SK-N-SH treated with all-trans-retinoic acid at 6 μM for 48 hours (cell line): ENCODE results near the gene MSRB3.

Experiments used
- ATAC-seq: fragments of 200-7000 bp; cut with Tn5 transposase; 3 replicates; pipeline ENCODE4 v1.9.1; 2020; ENCODE audit warnings: mild to moderate bottlenecking, moderate library complexity
- ARNTL ChIP-seq: fragments of 450-650 bp; formaldehyde crosslinking; IDR thresholded peaks from 2 replicates; pipeline ENCODE4 v1.5.0; 2020; ENCODE audit warnings: low read depth, mild to moderate bottlenecking, moderate library complexity, borderline replicate concordance
- BACH2 ChIP-seq: fragments of 250-450 bp; sonication (Bioruptor Pico); IDR thresholded peaks from 2 replicates; pipeline ENCODE4 v1.9.0; 2021; ENCODE audit warnings: mild to moderate bottlenecking, borderline replicate concordance
- CSDC2 ChIP-seq: fragments of 250-450 bp; sonication (Bioruptor Pico); IDR thresholded peaks from 2 replicates; pipeline ENCODE4 v1.5.0; 2020; ENCODE audit warnings: mild to moderate bottlenecking, moderate library complexity
- ESRRG ChIP-seq: fragments of 250-450 bp; sonication (Bioruptor Pico); IDR thresholded peaks from 2 replicates; pipeline ENCODE4 v1.6.1; 2021; ENCODE audit warnings: mild to moderate bottlenecking
- GLIS3 ChIP-seq: fragments of 250-450 bp; sonication (Bioruptor Pico); IDR thresholded peaks from 2 replicates; pipeline ENCODE4 v1.5.0; 2020; ENCODE audit warnings: mild to moderate bottlenecking, moderate library complexity
- ISL1 ChIP-seq: fragments of 250-450 bp; sonication (Bioruptor Pico); IDR thresholded peaks from 2 replicates; pipeline ENCODE4 v2.1.2; 2022; ENCODE audit warnings: mild to moderate bottlenecking, moderate library complexity
- OSR1 ChIP-seq: fragments of 250-450 bp; sonication (Bioruptor Pico); IDR thresholded peaks from 2 replicates; pipeline ENCODE4 v1.8.0; 2022; ENCODE audit warnings: moderate library complexity, mild to moderate bottlenecking, inconsistent platforms
- PPARA ChIP-seq: fragments of 250-450 bp; sonication (Bioruptor Pico); IDR thresholded peaks from 2 replicates; pipeline ENCODE4 v1.5.0; 2020; ENCODE audit warnings: mild to moderate bottlenecking, borderline replicate concordance
- RARB ChIP-seq: fragments of 250-450 bp; sonication (Bioruptor Pico); IDR thresholded peaks from 2 replicates; pipeline ENCODE4 v1.8.0; 2021; ENCODE audit warnings: mild to moderate bottlenecking, moderate library complexity
- TCF4 ChIP-seq: fragments of 250-450 bp; sonication (Bioruptor Pico); IDR thresholded peaks from 2 replicates; pipeline ENCODE4 v1.8.0; 2021; ENCODE audit warnings: mild to moderate bottlenecking, moderate library complexity, borderline replicate concordance
- TOX ChIP-seq: fragments of 250-450 bp; sonication (Bioruptor Pico); IDR thresholded peaks from 2 replicates; pipeline ENCODE4 v1.8.0; 2021; ENCODE audit warnings: mild to moderate bottlenecking, moderate library complexity, borderline replicate concordance
- ZC3H10 ChIP-seq: fragments of 250-450 bp; sonication (Bioruptor Pico); IDR thresholded peaks from 2 replicates; pipeline ENCODE4 v1.5.1; 2021; ENCODE audit warnings: mild to moderate bottlenecking, moderate library complexity
- ZFP30 ChIP-seq: fragments of 450-650 bp; formaldehyde crosslinking; IDR thresholded peaks from 2 replicates; pipeline ENCODE4 v1.5.0; 2022; ENCODE audit warnings: mild to moderate bottlenecking, moderate library complexity
- ZNF565 ChIP-seq: fragments of 450-650 bp; formaldehyde crosslinking; conservative IDR thresholded peaks from 2 replicates; pipeline ENCODE4 v1.5.0; 2020; ENCODE audit warnings: low read depth, mild to moderate bottlenecking, moderate library complexity
- ZNF70 ChIP-seq: fragments of 450-650 bp; formaldehyde crosslinking; IDR thresholded peaks from 2 replicates; pipeline ENCODE4 v1.5.0; 2020; ENCODE audit warnings: mild to moderate bottlenecking, moderate library complexity
- ZNF8 ChIP-seq: fragments of 450-650 bp; formaldehyde crosslinking; IDR thresholded peaks from 2 replicates; pipeline ENCODE4 v1.5.0; 2020; ENCODE audit warnings: mild to moderate bottlenecking, moderate library complexity
- TF ChIP-seq, protein P1 (sequence below): fragments of 250-450 bp; sonication (Bioruptor Pico); IDR thresholded peaks from 2 replicates; pipeline ENCODE4 v1.5.0; 2020; ENCODE audit warnings: mild to moderate bottlenecking, moderate library complexity
- TF ChIP-seq, protein P2 (sequence below): fragments of 250-450 bp; sonication (Bioruptor Pico); IDR thresholded peaks from 2 replicates; pipeline ENCODE4 v1.8.0; 2021; ENCODE audit warnings: low read depth, mild to moderate bottlenecking, moderate library complexity, borderline replicate concordance
- TF ChIP-seq, protein P3 (sequence below): fragments of 250-450 bp; sonication (Bioruptor Pico); IDR thresholded peaks from 2 replicates; pipeline ENCODE4 v1.5.1; 2021; ENCODE audit warnings: mild to moderate bottlenecking, moderate library complexity
- TF ChIP-seq, protein P4 (sequence below): fragments of 250-450 bp; sonication (Bioruptor Pico); IDR thresholded peaks from 2 replicates; pipeline ENCODE4 v1.5.1; 2020; ENCODE audit warnings: low read depth, mild to moderate bottlenecking, moderate library complexity

MSRB3 gene

DNA sequence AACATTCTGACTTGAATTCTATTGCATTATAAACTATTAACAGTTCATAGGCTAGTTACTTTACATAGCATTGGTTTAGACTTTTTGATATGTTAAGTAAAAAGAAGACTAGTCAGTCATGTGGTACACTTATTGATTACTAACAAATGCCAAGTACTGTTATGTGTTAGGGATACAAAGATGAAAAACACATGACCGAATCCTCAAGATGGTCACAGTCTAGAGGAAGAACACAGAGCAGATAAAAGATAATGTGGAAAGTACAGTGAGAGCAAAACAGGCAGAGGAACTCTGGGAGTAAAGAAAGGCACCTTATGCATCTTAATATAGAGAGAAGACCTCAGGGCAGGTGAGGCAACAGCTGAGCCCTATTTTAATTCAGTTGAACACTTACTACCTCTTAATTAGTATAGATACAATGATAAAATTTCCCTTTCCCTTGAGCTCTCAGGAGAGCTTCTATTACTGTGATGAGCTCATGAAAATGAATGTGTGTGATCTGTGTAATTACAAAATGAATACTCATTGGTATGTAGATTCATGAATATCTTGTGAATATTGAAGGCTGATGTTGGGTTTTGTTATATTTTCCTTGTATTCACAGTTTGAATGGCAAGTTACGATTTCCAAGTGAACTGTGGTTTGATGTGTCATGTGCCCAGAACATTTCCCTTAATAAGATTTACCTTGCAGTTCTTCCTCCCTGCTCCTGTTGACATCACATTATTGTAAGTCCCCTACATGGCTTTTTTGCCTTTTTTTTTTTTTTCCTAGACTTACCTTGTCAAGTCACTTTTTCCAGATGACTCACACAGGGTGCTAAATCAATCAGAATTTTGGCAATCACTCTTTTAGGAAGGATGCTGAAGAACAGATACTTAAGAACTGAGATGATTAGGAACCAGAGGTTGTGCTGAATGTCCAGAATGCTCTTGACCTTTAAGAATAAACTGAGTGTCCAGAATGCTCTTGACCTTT, 29.5 kb upstream of the MSRB3 start (continued):
- TF ChIP-seq, protein P1, sequence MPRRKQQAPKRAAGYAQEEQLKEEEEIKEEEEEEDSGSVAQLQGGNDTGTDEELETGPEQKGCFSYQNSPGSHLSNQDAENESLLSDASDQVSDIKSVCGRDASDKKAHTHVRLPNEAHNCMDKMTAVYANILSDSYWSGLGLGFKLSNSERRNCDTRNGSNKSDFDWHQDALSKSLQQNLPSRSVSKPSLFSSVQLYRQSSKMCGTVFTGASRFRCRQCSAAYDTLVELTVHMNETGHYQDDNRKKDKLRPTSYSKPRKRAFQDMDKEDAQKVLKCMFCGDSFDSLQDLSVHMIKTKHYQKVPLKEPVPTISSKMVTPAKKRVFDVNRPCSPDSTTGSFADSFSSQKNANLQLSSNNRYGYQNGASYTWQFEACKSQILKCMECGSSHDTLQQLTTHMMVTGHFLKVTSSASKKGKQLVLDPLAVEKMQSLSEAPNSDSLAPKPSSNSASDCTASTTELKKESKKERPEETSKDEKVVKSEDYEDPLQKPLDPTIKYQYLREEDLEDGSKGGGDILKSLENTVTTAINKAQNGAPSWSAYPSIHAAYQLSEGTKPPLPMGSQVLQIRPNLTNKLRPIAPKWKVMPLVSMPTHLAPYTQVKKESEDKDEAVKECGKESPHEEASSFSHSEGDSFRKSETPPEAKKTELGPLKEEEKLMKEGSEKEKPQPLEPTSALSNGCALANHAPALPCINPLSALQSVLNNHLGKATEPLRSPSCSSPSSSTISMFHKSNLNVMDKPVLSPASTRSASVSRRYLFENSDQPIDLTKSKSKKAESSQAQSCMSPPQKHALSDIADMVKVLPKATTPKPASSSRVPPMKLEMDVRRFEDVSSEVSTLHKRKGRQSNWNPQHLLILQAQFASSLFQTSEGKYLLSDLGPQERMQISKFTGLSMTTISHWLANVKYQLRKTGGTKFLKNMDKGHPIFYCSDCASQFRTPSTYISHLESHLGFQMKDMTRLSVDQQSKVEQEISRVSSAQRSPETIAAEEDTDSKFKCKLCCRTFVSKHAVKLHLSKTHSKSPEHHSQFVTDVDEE (CRISPR knock-in tag): no peak
- TF ChIP-seq CSDC2 (no peak), BACH2 (no peak)
- TF ChIP-seq, protein P2, sequence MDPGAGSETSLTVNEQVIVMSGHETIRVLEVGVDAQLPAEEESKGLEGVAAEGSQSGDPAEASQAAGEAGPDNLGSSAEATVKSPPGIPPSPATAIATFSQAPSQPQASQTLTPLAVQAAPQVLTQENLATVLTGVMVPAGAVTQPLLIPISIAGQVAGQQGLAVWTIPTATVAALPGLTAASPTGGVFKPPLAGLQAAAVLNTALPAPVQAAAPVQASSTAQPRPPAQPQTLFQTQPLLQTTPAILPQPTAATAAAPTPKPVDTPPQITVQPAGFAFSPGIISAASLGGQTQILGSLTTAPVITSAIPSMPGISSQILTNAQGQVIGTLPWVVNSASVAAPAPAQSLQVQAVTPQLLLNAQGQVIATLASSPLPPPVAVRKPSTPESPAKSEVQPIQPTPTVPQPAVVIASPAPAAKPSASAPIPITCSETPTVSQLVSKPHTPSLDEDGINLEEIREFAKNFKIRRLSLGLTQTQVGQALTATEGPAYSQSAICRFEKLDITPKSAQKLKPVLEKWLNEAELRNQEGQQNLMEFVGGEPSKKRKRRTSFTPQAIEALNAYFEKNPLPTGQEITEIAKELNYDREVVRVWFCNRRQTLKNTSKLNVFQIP: no peak
- TF ChIP-seq, protein P3, sequence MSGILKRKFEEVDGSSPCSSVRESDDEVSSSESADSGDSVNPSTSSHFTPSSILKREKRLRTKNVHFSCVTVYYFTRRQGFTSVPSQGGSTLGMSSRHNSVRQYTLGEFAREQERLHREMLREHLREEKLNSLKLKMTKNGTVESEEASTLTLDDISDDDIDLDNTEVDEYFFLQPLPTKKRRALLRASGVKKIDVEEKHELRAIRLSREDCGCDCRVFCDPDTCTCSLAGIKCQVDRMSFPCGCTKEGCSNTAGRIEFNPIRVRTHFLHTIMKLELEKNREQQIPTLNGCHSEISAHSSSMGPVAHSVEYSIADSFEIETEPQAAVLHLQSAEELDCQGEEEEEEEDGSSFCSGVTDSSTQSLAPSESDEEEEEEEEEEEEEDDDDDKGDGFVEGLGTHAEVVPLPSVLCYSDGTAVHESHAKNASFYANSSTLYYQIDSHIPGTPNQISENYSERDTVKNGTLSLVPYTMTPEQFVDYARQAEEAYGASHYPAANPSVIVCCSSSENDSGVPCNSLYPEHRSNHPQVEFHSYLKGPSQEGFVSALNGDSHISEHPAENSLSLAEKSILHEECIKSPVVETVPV: no peak

DNA sequence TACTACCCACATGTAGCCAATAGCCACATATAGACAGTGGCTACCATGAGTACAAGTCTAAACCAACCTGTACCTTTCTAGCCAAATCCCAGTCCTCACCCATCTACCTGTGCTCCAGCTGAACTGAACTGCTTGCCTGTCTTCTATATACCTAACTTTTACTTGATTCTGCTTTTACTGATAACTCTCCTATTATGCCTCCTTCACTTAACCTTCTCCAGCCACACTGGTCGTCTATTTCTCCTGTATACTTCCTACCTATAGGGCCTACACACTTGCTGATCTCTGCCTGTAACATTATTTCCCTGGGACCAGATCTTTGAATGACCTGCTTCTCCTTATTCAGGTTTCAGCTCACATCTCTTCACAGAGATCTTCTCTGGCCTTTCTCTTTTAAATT, 26.0 kb upstream of the MSRB3 start:
- no peak for TF ChIP-seq TCF4 (CRISPR knock-in tag)
- no peak for TF ChIP-seq ZNF70 (CRISPR knock-in tag)
- TF ChIP-seq ESRRG (CRISPR knock-in tag): no peak
- TF ChIP-seq ZC3H10: no peak
- no peak for TF ChIP-seq BACH2
- TF ChIP-seq TOX: no peak
- TF ChIP-seq GLIS3: no peak
- no peak for TF ChIP-seq OSR1 (CRISPR knock-in tag)
- no peak for TF ChIP-seq CSDC2
- no peak for TF ChIP-seq PPARA (CRISPR knock-in tag)
- TF ChIP-seq ZNF8: no peak
- TF ChIP-seq, protein P1 (CRISPR knock-in tag): no peak
- TF ChIP-seq ZFP30 (CRISPR knock-in tag): no peak
- no peak for TF ChIP-seq RARB
- no peak for TF ChIP-seq ZNF565 (CRISPR knock-in tag)
- TF ChIP-seq, protein P2: no peak
- TF ChIP-seq ISL1 (CRISPR knock-in tag): no peak
- TF ChIP-seq, protein P4, sequence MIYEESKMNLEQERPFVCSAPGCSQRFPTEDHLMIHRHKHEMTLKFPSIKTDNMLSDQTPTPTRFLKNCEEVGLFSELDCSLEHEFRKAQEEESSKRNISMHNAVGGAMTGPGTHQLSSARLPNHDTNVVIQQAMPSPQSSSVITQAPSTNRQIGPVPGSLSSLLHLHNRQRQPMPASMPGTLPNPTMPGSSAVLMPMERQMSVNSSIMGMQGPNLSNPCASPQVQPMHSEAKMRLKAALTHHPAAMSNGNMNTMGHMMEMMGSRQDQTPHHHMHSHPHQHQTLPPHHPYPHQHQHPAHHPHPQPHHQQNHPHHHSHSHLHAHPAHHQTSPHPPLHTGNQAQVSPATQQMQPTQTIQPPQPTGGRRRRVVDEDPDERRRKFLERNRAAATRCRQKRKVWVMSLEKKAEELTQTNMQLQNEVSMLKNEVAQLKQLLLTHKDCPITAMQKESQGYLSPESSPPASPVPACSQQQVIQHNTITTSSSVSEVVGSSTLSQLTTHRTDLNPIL: no peak
- no peak for TF ChIP-seq ARNTL (CRISPR knock-in tag)
- ATAC-seq: no peak
